Renal pelvis (tissue), 4 donors: ENCODE data around the gene FAM124A. TPM values are rescaled to one million over a fixed set of nuclear protein-coding genes. Genes with fewer than 3 reads are reported as not detected.

Source experiments
- DNase-seq: peaks from one replicate; pipeline ENCODE4 v3.0.0-alpha.2; 2013
- polyA plus RNA-seq, 3 donors: library from polyadenylated mRNA; unstranded; fragments of 120-200 nt; gene quantifications; one replicate each; pipeline ENCODE4 v1.2.1, GENCODE V29; 2013; ENCODE audit not compliant: insufficient read length in 3 of 3

Gene FAM124A
- polyA plus RNA-seq, 3 donors, result 5.4 to 5.8 (median 5.6) TPM

DNA sequence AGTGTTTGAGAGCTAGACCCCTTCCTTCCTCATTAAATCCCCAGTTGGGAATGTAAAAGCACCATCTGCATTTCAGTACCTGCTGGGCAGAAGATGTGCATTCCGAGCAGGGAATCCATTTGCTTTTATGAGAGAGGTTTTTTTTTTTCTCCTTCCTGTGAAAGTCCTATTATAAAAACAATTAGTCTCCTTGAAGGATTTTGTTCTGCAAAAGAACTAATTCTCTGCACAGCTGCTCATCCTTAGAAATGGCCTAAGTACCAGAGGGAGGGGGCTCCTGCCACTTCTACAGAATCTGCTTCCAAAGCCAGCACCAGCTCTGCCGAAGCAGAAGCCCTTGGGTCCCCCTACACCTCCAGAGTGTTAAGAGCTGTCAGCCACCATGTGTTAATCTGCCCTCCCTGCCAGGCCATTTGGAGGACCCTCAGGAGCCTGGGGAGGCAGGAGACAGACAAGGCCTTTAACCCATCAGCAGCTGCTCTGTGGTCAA is 80.9 kb downstream of the FAM124A start:
- DNase-seq, result no peak

- DNase-seq, result no peak
Measured at GRCh38 chr13:51303882-51304281, 81.7 kb downstream of the FAM124A start.

GRCh38 chr13:51305271-51305967 is 83.2 kb downstream of the FAM124A start:
- no peak for DNase-seq

GRCh38 chr13:51308781-51309180 is 86.6 kb downstream of the FAM124A start:
- DNase-seq, result no peak

DNA sequence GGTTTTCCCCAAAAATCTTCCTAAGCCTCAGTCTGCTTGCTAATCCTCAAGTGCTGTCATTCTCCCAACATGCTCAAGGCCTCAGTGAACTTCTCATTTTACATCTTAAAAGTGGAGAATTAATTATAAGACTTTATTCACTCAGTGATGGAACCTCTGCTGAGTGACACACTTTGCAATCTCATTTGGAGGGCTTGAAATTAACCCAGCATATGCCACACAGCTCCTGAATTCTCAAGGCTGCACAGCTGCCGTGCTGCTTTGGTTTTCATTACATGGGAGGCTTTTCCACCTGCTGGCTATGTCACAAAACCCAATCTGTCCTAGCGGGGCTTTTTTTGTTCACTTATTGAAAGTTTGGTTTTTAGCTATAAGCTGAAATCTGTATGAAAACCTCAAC is 89.0 kb downstream of the FAM124A start:
- no peak for DNase-seq

DNA sequence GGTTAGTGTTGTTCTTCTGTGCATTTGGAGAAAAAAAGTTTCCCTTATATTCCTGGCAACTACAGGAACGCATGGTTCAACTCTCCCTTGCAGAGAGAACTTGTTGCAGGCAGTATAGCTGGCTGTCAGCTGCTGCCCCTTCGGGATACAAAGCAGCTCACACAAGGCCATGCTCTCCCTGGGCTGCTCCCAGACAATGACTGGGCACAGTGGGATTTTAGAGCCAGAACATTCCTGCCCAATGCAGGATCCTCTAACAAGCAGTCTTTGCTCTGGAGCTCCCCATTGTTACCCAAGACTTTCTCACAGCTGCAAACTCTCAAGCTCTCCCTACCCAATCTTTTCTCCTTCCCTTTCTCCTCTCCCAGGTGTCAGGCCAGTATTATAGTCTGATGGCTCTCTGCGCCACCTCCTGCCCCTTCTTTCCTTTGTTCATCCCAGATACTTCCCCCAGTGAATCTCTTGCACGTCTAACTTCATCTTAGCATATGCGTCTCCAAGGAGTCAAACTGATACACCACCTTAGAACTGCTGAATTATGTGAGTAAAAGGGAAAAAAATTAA is 89.8 kb downstream of the FAM124A start:
- no peak for DNase-seq

- no peak for DNase-seq
Measured at GRCh38 chr13:51313619-51314018, 91.4 kb downstream of the FAM124A start.

DNA sequence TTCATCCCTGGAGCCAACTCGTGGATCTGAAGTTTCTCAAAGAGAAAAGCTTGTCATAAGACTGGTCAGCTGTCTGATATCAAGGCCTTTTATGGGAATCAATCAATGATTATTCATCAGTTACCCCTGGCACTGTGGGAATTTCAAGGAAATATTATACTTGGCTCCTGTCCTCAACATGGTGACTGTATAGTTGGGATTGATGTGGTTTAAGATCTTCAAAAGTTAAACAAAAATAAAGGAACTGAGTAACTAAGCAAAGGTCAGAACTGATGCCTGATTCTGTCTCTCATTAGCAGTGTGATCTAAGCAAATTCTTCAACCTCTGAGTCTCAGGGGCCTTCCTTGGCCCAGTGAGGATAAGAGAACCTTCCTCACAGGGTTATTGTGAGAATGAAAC is 95.1 kb downstream of the FAM124A start:
- no peak for DNase-seq

DNA sequence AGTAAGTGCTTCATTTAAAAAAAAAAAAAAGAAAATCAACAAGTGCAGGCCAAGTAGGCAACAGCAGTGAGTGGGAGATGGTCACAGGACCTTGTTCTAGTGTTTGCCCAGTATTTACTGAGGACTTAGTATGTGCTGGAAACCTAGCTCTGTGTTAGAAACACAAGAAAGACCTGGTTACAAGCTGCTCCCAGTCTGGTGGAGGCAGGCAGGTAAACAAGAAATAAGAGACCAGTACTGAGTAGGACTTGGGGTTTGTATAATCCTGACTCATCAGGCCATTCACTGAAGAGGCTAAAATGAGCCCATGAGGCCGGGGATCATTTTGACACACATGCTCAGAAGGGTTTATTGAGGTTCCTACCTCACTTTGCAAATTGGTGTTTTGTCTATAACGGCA is 95.8 kb downstream of the FAM124A start:
- DNase-seq, result no peak

GRCh38 chr13:51318876-51319275 is 96.7 kb downstream of the FAM124A start:
- DNase-seq, result no peak

DNA sequence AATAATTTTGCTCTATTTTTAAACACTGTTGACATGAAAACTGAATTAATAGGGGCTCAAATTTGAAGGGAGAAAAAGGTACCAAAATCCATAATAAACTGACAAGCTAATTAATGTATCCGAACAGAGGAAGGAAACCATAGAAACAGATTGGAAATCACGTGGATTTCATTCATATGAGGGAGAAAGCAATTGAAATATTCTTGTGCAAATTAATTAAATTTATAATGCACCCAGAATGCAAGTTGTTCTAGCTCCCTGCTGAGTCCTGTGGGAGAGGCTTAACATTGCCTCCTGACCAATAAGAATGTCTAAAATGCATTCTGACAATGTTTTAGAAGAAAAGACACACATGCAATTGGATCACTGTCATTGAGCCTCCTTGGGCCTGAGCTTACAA is 99.6 kb downstream of the FAM124A start:
- DNase-seq, result no peak

- DNase-seq, result no peak
Measured at GRCh38 chr13:51322826-51323225, 100.6 kb downstream of the FAM124A start.

GRCh38 chr13:51323824-51324511 is 101.8 kb downstream of the FAM124A start:
- no peak for DNase-seq

- DNase-seq, result no peak
Measured at GRCh38 chr13:51324714-51325420, 102.7 kb downstream of the FAM124A start.

- DNase-seq, result no peak
Measured at GRCh38 chr13:51325837-51326236, 103.6 kb downstream of the FAM124A start.

GRCh38 chr13:51326777-51327176 is 104.6 kb downstream of the FAM124A start:
- DNase-seq, result no peak

GRCh38 chr13:51327961-51328360 is 105.8 kb downstream of the FAM124A start:
- DNase-seq, result no peak

- no peak for DNase-seq
Measured at GRCh38 chr13:51328488-51328887, 106.3 kb downstream of the FAM124A start.

- DNase-seq, result no peak
Measured at GRCh38 chr13:51329606-51330005, 107.4 kb downstream of the FAM124A start.

GRCh38 chr13:51330791-51331190 is 108.6 kb downstream of the FAM124A start:
- DNase-seq, result no peak

DNA sequence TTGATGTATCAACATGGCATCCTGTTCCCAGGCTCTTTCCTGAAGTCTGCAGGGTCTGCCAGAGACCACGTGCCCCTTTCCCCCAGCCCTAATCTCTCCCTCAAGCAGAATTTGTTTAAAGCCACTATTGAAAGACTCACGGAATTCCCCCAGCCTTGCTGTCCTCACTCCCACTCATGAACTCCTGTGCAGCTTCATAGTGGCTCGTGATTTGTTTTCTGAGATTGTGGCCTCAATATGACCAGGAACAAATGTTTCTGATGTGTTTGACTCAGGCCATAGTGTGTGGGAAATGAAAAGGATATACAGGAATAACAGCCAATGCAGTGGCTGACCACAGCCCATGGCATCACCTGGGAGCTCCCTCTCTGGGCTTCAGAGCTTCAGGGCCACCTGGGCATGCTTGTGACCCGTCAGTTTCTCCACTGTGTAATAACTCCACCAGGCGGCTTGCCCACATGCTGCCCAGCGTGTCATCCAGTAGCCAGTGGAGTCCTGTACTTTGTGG is 109.2 kb downstream of the FAM124A start:
- DNase-seq, result no peak
